DMS114 treated with DMSO at 0.1 percent for 48 hours (cell line): ENCODE data around the gene TSNAX.
A peak's percentile ranks its signal among the peaks of the same experiment; 100 is the strongest.
"Not testable (repeated sequence)": the region's sequence is repeated elsewhere in the genome, so short reads cannot be mapped to it uniquely, and the experiment has no call there.

Source experiments
- DNase-seq: peaks from one replicate; lab custom pipeline; 2025; ENCODE audit not compliant: unreplicated experiment; lab: John Stamatoyannopoulos, UW

Gene TSNAX

GRCh38 chr1:231561647-231562383, 33.3 kb downstream of the TSNAX start:
- no peak for DNase-seq

GRCh38 chr1:231563247-231563646, 34.8 kb downstream of the TSNAX start:
- DNase-seq, result no peak

- no peak for DNase-seq
These were observed 35.9 kb downstream of the TSNAX start for GRCh38 chr1:231564373-231564772.

- no peak for DNase-seq
These were observed 38.0 kb downstream of the TSNAX start for GRCh38 chr1:231566496-231566895.

- DNase-seq, result not testable (repeated sequence)
These were observed 41.8 kb downstream of the TSNAX start for GRCh38 chr1:231570262-231570661.

- DNase-seq, result no peak
These were observed 43.4 kb downstream of the TSNAX start for GRCh38 chr1:231571904-231572303.

GRCh38 chr1:231575472-231575871, 47.0 kb downstream of the TSNAX start:
- no peak for DNase-seq

- DNase-seq, result no peak
These were observed 48.6 kb downstream of the TSNAX start for GRCh38 chr1:231576804-231577718.

- DNase-seq, result no peak
These were observed 52.4 kb downstream of the TSNAX start for GRCh38 chr1:231580874-231581273.

GRCh38 chr1:231581859-231582258, 53.4 kb downstream of the TSNAX start:
- no peak for DNase-seq

GRCh38 chr1:231583376-231583775, 54.9 kb downstream of the TSNAX start:
- no peak for DNase-seq

GRCh38 chr1:231584117-231584516, 55.6 kb downstream of the TSNAX start:
- peak; percentile 39 for DNase-seq

- no peak for DNase-seq
These were observed 56.5 kb downstream of the TSNAX start for GRCh38 chr1:231584921-231585320.

- DNase-seq, result peak; percentile 70
These were observed 62.2 kb downstream of the TSNAX start for GRCh38 chr1:231590453-231591198.

- no peak for DNase-seq
These were observed 63.0 kb downstream of the TSNAX start for GRCh38 chr1:231591466-231591865.

GRCh38 chr1:231592809-231593208, 64.3 kb downstream of the TSNAX start:
- DNase-seq, result no peak

- DNase-seq, result not testable (repeated sequence)
These were observed 64.8 kb downstream of the TSNAX start for GRCh38 chr1:231593264-231593663.

GRCh38 chr1:231594123-231594522, 65.7 kb downstream of the TSNAX start:
- DNase-seq, result no peak

- no peak for DNase-seq
These were observed 66.3 kb downstream of the TSNAX start for GRCh38 chr1:231594749-231595148.

- DNase-seq, result no peak
These were observed 67.9 kb downstream of the TSNAX start for GRCh38 chr1:231596337-231596791.

- DNase-seq, result no peak
These were observed 69.5 kb downstream of the TSNAX start for GRCh38 chr1:231597971-231598370.
